Activated CD8-positive, alpha-beta T cell treated with anti-CD3 and anti-CD28 coated beads for 36 hours (primary cell): Measurements from ENCODE around the gene UNKL. TPM values are rescaled to one million over a fixed set of nuclear protein-coding genes. Genes with fewer than 3 reads are reported as not detected.

Experiments
- ATAC-seq: fragments of 200-7000 bp; cut with Tn5 transposase; one replicate; pipeline ENCODE4 v1.10.0; 2021; ENCODE audit warnings: mild to moderate bottlenecking, moderate library complexity
- CTCF ChIA-PET: fragments of 350-600 bp; sonication (Branson Sonifier 250); formaldehyde crosslinking; loops from one replicate; lab custom pipeline; 2021; ENCODE audit warnings: antibody characterized with exemption; lab: Charles Lee
- POLR2A ChIA-PET: fragments of 350-600 bp; sonication (Branson Sonifier 250); formaldehyde crosslinking; loops from one replicate; lab custom pipeline; 2021; ENCODE audit warnings: antibody characterized with exemption; lab: Charles Lee
- DNase-seq: peaks from one replicate; pipeline ENCODE4 v3.0.0-alpha.2; 2020
- H3K27ac Mint-ChIP-seq: one replicate; pipeline ENCODE4 v1.8.0; 2021; ENCODE audit warnings: mild to moderate bottlenecking, mixed read lengths
- H3K27me3 Mint-ChIP-seq: one replicate; pipeline ENCODE4 v1.8.0; 2021; ENCODE audit warnings: mixed read lengths
- H3K36me3 Mint-ChIP-seq: one replicate; pipeline ENCODE4 v1.8.0; 2021; ENCODE audit warnings: low read depth, mixed read lengths
- H3K4me1 Mint-ChIP-seq: one replicate; pipeline ENCODE4 v1.8.0; 2021; ENCODE audit warnings: low read depth, mixed read lengths
- H3K4me3 Mint-ChIP-seq: one replicate; pipeline ENCODE4 v1.8.0; 2021; ENCODE audit warnings: mild to moderate bottlenecking, moderate library complexity, mixed read lengths
- H3K9me3 Mint-ChIP-seq: one replicate; pipeline ENCODE4 v1.8.0; 2021; ENCODE audit warnings: mixed read lengths
- CTCF ChIP-seq: fragments of 200-600 bp; IDR thresholded peaks from one replicate; pipeline ENCODE4 v1.8.0; 2022; ENCODE audit warnings: antibody characterized with exemption, mild to moderate bottlenecking
- intact Hi-C: fragments of 100-400 bp; cut with micrococcal nuclease; formaldehyde crosslinking; loops from one replicate; pipeline ENCODE4 v1.10.0; 2022
- total RNA-seq, 2 experiments: library from RNA; stranded (reverse); gene quantifications; one replicate each; pipeline ENCODE4 v1.2.3, GENCODE V29; 2021

UNKL gene
- total RNA-seq, 2 experiments from 2014 or later: 32.4 to 38.1 TPM

GRCh38 chr16:1356061-1356900 is 58.2 kb downstream of the UNKL start:
- no peaks in the 10 kb centered on the region for H3K27me3 Mint-ChIP-seq
- DNase-seq: no peak
- peaks cover 11% of the 10 kb centered on the region for H3K36me3 Mint-ChIP-seq
- TF ChIP-seq CTCF: no peak
- POLR2A ChIA-PET: interaction anchor here (1.0 kb wide), 1 partner anchor 22 kb away, joined by 4 read pairs; no protein-coding TSS in a partner anchor
- H3K4me3 Mint-ChIP-seq: no peak overlapping the region
- no peaks in the 10 kb centered on the region for H3K9me3 Mint-ChIP-seq
- no peak overlapping the region for H3K27ac Mint-ChIP-seq
- no peak for ATAC-seq
- peaks cover 26% of the 10 kb centered on the region for H3K4me1 Mint-ChIP-seq
- CTCF ChIA-PET: no interaction called here
- intact Hi-C loops: no loop called here

GRCh38 chr16:1355591-1355990 is 58.9 kb downstream of the UNKL start:
- no peak overlapping the region for H3K27ac Mint-ChIP-seq

GRCh38 chr16:1354815-1355540 is 59.5 kb downstream of the UNKL start:
- DNase-seq (no peak), ATAC-seq (no peak)
- intact Hi-C loops: no loop called here
- Mint-ChIP-seq H3K4me3 (peak overlapping the region; percentile 11), H3K36me3 (peaks cover 11% of the 10 kb centered on the region), H3K9me3 (no peaks in the 10 kb centered on the region), H3K27me3 (no peaks in the 10 kb centered on the region), H3K4me1 (peaks cover 34% of the 10 kb centered on the region), H3K27ac (no peak overlapping the region)
- no peak for TF ChIP-seq CTCF
- ChIA-PET CTCF (interaction anchor here (1.0 to 1.5 kb wide), 2 partner anchors 8 to 16 kb away, joined by 3 read pairs; no protein-coding TSS in a partner anchor), POLR2A (interaction anchor here (1.0 kb wide), 1 partner anchor 23 kb away, joined by 4 read pairs; no protein-coding TSS in a partner anchor)

More at GRCh38 chr16:1355591-1355990, 58.9 kb downstream of the UNKL start:
- no peak for DNase-seq
- H3K27me3 Mint-ChIP-seq: no peaks in the 10 kb centered on the region
- H3K36me3 Mint-ChIP-seq: peaks cover 13% of the 10 kb centered on the region
- H3K9me3 Mint-ChIP-seq: no peaks in the 10 kb centered on the region
- no peak for ATAC-seq
- TF ChIP-seq CTCF: no peak
- intact Hi-C loops: no loop called here
- peaks cover 28% of the 10 kb centered on the region for H3K4me1 Mint-ChIP-seq
- POLR2A ChIA-PET: interaction anchor here (1.0 kb wide), 1 partner anchor 23 kb away, joined by 4 read pairs; no protein-coding TSS in a partner anchor
- CTCF ChIA-PET: interaction anchor here (1.0 to 1.5 kb wide), 2 partner anchors 8 to 16 kb away, joined by 3 read pairs; no protein-coding TSS in a partner anchor
- H3K4me3 Mint-ChIP-seq: no peak overlapping the region

- ATAC-seq: peak; percentile 93
- no peak for TF ChIP-seq CTCF
- CTCF ChIA-PET: interaction anchor here (1.5 kb wide), 1 partner anchor 12 kb away, joined by 4 read pairs; no protein-coding TSS in a partner anchor
- intact Hi-C loops: no loop called here
- POLR2A ChIA-PET: interaction anchor here (0.6 to 1.0 kb wide), 2 partner anchors 130 to 578 kb away, joined by 3 read pairs; no protein-coding TSS in a partner anchor
- peak within 1 kb of the TSS; percentile 78 for H3K27ac Mint-ChIP-seq
- peak; percentile 84 for DNase-seq
- peaks cover 29% of the 10 kb centered on the region for H3K4me1 Mint-ChIP-seq
- H3K36me3 Mint-ChIP-seq: peaks cover 8% of the 10 kb centered on the region
- peak within 1 kb of the TSS; percentile 77 for H3K4me3 Mint-ChIP-seq
- no peaks in the 10 kb centered on the region for H3K27me3 Mint-ChIP-seq
- no peaks in the 10 kb centered on the region for H3K9me3 Mint-ChIP-seq
Observed at GRCh38 chr16:1351582-1352362, 62.7 kb downstream of the UNKL start, which contains the start of the genes GNPTG and TSR3. TSS of gene GNPTG (plus strand) at chr16:1351931. CDS start at chr16:1351966, 35 bp downstream. TSS of gene TSR3 (minus strand) at chr16:1351878. CDS start at chr16:1351804, 74 bp downstream.
